Natural killer cell treated with Interleukin-12 subunit alpha and Interleukin-12 subunit beta and Interleukin-15 and Interleukin-18, amount 100 ng/mL, for 72 hours (primary cell): Measurements from ENCODE around the gene LEFTY2. TPM values are rescaled to one million over a fixed set of nuclear protein-coding genes. Genes with fewer than 3 reads are reported as not detected.

Source experiments
- ATAC-seq, 2 donors: fragments of 150-1000 bp; cut with Tn5 transposase in 1 of 2; sonication (Bioruptor Pico), chemical (Tn5 transposase) in 1 of 2; 2 replicates each; pipeline ENCODE4 v1.10.0; 2021
- DNase-seq: peaks from one replicate; pipeline ENCODE4 v3.0.0; 2022; ENCODE audit warnings: low spot score
- H3K27ac Mint-ChIP-seq, 2 donors: 1 replicate in 1 of 2; 2 replicates in 1 of 2; pipeline ENCODE4 v1.8.0; 2022; ENCODE audit warnings: mixed read lengths in 2 of 2, mild to moderate bottlenecking in 1 of 2, moderate library complexity in 1 of 2
- H3K27me3 Mint-ChIP-seq, 2 donors: 1 replicate in 1 of 2; 2 replicates in 1 of 2; pipeline ENCODE4 v1.8.0; 2022; ENCODE audit warnings: mixed read lengths in 2 of 2
- H3K36me3 Mint-ChIP-seq: one replicate; pipeline ENCODE4 v1.8.0; 2022; ENCODE audit warnings: mixed read lengths
- H3K4me1 Mint-ChIP-seq, 2 donors: 1 replicate in 1 of 2; 2 replicates in 1 of 2; pipeline ENCODE4 v1.8.0; 2022; ENCODE audit warnings: low read depth in 2 of 2, mixed read lengths in 2 of 2, mild to moderate bottlenecking in 1 of 2
- H3K4me3 Mint-ChIP-seq: one replicate; pipeline ENCODE4 v1.8.0; 2022; ENCODE audit warnings: mixed read lengths
- H3K9me3 Mint-ChIP-seq: 2 replicates; pipeline ENCODE4 v1.8.0; 2022; ENCODE audit warnings: mixed read lengths
- total RNA-seq, 2 donors: library from RNA; stranded (reverse); gene quantifications; one replicate each; pipeline ENCODE4 v1.2.3, GENCODE V29; 2022

LEFTY2 gene
- total RNA-seq, 2 donors from 2014 or later = not detected

DNA sequence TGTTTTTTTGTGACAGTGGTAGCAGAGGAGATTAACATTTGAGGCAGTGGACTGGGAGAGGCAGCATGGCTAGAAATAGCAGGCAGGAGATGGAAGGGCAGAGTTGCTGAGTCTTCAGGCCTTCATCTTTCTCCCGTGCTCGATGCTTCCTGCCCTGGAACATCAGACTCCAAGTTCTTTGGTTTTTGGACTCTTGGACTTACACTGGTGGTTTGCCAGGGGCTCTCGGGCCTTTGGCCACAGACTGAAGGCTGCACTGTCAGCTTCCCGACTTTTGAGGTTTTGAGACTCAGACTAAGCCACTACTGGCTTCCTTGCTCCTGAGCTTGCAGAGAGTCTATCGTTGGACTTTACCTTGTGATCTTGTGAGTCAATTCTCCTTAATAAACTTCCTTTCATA is 24.2 kb upstream of the LEFTY2 start:
- Mint-ChIP-seq H3K4me1 (peaks cover 0 to 2% of the 10 kb centered on the region in 2 donors), H3K27ac (no peak overlapping the region), H3K27me3 (peaks cover 0 to 2% of the 10 kb centered on the region in 2 donors), H3K4me3 (no peak overlapping the region), H3K36me3 (no peaks in the 10 kb centered on the region), H3K9me3 (no peaks in the 10 kb centered on the region)
- DNase-seq = no peak
- no peak for ATAC-seq

DNA sequence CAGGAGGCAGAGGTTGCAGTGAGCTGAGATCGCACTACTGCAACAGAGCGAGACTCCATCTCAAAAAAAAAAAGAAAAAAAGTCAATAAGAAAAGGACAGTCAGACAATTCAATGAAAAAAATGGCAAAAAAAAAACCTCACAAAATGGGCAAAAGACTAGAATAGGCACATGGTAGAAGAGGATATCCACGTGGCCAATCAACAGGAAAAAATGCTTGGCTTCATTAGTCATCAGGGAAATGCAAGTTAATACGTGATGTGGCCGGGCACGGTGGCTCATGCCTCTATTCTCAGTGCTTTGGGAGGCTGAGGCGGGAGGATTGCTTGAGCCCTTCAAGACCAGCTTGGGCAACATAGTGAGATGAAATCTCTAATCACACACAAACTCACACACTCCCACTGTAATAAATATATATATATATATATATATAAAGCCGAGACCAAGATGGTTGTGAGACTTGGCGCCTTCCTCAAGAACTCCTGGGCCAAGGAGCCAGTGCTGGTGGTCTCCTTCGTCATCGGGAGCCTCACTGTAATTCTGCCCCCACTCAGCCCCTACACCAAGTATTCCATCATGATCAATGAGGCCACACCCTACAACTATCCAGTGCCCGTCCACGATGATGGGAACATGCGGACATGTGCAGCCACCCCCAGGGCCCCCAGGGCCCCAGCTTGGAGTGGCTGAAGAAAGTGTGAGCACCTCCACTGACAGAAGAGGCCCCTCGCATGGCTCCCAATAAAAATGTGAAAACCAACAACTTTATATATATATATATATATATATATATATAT is 22.9 kb upstream of the LEFTY2 start:
- Mint-ChIP-seq H3K36me3 (no peaks in the 10 kb centered on the region), H3K27ac (no peak overlapping the region), H3K4me1 (peaks cover 0 to 2% of the 10 kb centered on the region in 2 donors), H3K9me3 (no peaks in the 10 kb centered on the region), H3K27me3 (peaks cover 0 to 2% of the 10 kb centered on the region in 2 donors), H3K4me3 (no peak overlapping the region)
- DNase-seq (no peak), ATAC-seq (no peak)

DNA sequence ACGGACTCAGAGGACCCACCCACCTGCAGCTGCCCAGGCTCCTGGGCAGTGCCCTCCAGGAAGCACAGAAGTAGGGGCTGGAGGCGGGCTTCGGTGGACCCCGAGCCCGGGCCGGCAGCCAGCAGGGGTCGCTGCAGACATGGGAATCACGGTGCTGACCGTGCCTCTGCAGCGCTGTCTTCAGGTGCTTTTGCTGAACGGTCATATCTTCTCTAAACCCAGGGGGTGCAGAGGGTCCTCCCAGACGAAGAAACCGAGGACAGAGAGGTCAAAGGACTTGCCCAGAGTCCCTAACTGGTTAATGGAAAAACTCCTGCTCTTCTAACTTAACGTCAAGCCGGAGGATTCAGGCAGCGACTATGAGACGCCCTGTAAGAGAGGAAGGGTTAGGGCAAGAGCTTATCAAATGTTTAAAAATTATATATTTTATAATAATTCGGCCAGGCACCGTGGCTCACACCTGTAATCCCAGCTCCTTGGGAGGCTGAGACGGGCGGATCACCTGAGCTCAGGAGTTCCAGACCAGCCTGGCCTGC is 21.5 kb upstream of the LEFTY2 start:
- Mint-ChIP-seq H3K27ac (no peak overlapping the region), H3K9me3 (no peaks in the 10 kb centered on the region), H3K4me3 (no peak overlapping the region), H3K36me3 (no peaks in the 10 kb centered on the region), H3K4me1 (peaks cover 0 to 2% of the 10 kb centered on the region in 2 donors), H3K27me3 (peaks cover 0 to 2% of the 10 kb centered on the region in 2 donors)
- DNase-seq (peak; percentile 70), ATAC-seq (peak; percentile 82 to 83)

DNA sequence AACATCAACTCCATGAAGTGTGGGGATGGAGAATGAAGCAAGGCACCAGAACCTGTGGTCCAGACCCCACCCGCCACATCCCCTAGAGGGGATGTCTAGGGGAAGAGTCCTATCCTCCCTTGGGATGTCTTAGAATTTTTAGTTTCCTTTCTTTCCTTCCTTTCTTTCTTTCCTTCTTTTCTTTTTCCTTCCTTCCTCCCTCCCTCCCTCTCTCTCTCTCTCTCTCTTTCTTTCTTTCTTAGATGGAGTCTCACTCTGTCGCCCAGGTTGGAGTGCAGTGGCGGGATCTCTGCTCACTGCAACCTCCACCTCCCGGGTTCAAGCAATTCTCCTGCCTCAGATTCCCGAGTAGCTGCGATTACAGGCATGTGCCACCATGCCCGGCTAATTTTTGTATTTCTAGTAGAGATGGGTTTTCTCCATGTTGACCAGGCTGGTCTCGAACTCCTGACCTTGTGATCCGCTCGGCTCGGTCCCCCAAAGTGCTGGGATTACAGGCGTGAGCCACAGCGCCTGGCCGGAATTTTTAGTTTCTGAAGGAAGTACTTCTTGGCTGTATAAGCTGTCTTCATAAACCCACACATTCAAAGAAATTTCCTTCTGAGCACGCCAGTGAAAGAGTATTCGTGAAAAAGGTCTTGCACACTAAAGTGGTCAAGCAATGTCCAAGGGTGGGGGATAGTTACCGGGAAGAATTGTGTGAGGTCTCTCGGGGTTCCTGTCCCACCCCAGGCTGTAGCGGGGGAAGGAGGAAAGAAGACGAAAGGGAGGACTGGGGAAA is 20.8 kb upstream of the LEFTY2 start:
- no peak overlapping the region for H3K27ac Mint-ChIP-seq
- DNase-seq = no peak
- no peak for ATAC-seq
- peaks cover 0 to 2% of the 10 kb centered on the region in 2 donors for H3K4me1 Mint-ChIP-seq
- H3K4me3 Mint-ChIP-seq = no peak overlapping the region
- H3K36me3 Mint-ChIP-seq = no peaks in the 10 kb centered on the region
- no peaks in the 10 kb centered on the region for H3K9me3 Mint-ChIP-seq
- peaks cover 0 to 2% of the 10 kb centered on the region in 2 donors for H3K27me3 Mint-ChIP-seq

DNA sequence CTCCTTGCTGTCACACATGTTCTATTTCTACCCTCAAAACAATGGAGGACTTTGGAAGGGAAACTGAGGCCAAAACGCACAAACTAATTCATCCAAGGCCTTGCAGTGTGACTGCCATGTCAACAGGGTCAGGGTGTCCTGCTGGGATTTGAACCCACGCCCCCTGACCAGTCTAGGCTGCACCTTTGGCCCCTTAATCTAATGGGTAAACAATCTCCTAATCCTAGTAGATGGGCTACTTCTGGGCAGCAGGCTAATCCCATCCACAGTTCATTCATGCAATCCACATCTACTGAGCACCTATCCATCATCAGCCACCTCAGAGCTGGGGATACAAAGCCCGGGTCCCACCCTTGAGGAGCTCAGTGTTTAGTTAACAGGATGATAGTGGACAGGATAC is 17.0 kb upstream of the LEFTY2 start:
- Mint-ChIP-seq H3K27me3 (peaks cover 8 to 11% of the 10 kb centered on the region in 2 donors), H3K36me3 (no peaks in the 10 kb centered on the region), H3K4me3 (no peak overlapping the region), H3K27ac (no peak overlapping the region), H3K9me3 (no peaks in the 10 kb centered on the region), H3K4me1 (peaks cover 0 to 2% of the 10 kb centered on the region in 2 donors)
- DNase-seq (peak; percentile 34), ATAC-seq (no peak)

DNA sequence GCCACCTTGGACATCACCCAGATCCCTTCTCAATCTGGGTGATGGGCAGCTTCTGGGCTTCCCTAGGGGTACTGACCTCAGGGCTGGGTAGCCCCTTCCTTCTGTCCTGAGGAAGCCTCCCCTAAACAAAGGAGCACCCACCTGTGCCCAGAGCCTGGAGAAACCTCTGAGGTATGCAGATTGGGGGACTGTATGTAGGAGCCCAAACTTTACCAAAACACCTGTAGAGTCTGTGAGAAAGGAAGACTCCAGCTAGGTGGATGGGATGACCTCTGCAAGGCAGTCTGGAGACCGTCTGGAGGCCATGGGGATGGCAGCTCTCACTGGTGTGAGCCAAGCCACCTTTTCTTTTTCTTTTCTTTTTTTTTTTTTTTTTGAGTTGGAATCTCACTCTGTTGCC is 13.7 kb upstream of the LEFTY2 start:
- Mint-ChIP-seq H3K27me3 (peaks cover 18 to 23% of the 10 kb centered on the region in 2 donors), H3K9me3 (no peaks in the 10 kb centered on the region), H3K4me1 (no peaks in the 10 kb centered on the region)

DNA sequence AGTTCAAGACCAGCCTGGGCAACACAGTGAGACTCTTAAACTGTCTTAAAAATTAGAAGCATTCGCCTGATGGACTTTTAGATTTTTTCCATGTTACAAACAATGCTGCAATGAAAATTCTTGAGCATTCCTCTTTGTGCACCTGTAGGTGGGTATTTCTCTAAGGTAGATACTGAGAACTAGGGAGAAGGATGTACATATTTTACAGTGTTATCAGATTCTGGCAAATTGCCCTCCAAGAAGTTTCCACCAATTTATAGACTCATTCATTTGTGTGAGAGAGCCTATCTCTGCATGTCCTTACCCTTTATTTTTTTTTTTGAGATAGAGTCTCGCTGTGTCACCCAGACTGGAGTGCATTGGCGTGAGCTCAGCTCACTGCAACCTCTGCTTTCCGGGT is 12.3 kb upstream of the LEFTY2 start:
- H3K27me3 Mint-ChIP-seq = peaks cover 20 to 23% of the 10 kb centered on the region in 2 donors

More for the DNA sequence above, 13.7 kb upstream of the LEFTY2 start:
- Mint-ChIP-seq H3K27ac (no peak overlapping the region), H3K36me3 (no peaks in the 10 kb centered on the region), H3K4me3 (no peak overlapping the region)
- DNase-seq = no peak
- ATAC-seq = peak in 1 of 2 donors; percentile 15

DNA sequence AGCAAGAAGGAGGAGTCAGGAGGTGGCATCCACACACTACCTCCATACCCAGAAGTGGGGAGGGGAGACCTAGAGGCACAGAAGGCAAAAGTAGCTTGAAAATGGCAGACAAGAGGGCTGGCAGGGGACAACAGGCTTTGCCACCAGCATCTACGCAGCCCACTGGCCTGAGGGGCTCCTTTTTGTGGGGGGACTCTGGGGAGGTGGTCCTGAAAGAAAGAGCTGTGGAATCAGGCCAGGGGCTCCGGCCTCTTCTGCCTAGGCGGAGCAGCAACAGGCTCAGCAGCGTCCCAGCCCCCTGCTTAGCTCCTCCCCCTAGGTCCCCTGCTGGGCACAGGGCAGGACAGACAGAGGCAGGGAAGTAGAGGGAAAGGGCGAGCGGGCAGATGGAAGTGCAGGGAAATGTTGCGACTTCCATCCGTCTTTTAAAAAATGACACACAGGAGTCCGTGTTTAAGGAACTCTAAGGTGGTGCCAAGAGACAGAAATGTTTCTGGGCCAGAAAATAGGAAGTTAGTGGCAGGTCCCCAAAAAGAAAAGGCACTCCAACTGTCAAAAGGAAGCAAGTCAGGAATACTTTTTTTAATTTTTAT is 10.0 kb upstream of the LEFTY2 start:
- ATAC-seq = no peak
- Mint-ChIP-seq H3K36me3 (no peaks in the 10 kb centered on the region), H3K9me3 (no peaks in the 10 kb centered on the region), H3K4me1 (no peaks in the 10 kb centered on the region), H3K27ac (no peak overlapping the region), H3K27me3 (peaks cover 23 to 29% of the 10 kb centered on the region in 2 donors), H3K4me3 (no peak overlapping the region)
- DNase-seq = no peak

More for the DNA sequence above, 12.3 kb upstream of the LEFTY2 start:
- Mint-ChIP-seq H3K4me1 (no peaks in the 10 kb centered on the region), H3K27ac (no peak overlapping the region), H3K4me3 (no peak overlapping the region), H3K36me3 (no peaks in the 10 kb centered on the region), H3K9me3 (no peaks in the 10 kb centered on the region)
- ATAC-seq = no peak
- DNase-seq = no peak

DNA sequence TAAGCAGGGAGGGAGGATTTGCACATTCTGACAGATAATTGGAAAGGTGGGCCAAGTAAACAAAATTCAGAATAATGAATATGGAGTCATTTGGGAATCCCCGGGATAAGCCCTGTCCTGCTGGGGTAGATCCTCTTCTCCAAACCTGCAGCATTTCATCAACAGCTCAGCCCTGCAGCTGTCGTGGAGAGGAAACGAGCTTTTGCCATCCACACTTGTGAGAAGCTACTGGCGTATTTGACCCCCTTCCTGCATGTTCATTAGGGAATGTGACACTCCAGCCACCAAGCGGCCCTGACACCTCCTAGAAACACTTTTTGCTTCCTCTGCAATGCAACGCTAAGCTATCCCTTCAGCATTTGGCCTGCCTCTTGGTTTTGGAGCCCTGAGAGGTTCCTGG is 8.0 kb upstream of the LEFTY2 start:
- DNase-seq (no peak), ATAC-seq (no peak)
- Mint-ChIP-seq H3K4me1 (peaks cover 11 to 12% of the 10 kb centered on the region in 2 donors), H3K4me3 (no peak overlapping the region), H3K27me3 (peaks cover 20 to 27% of the 10 kb centered on the region in 2 donors), H3K36me3 (no peaks in the 10 kb centered on the region), H3K27ac (no peak overlapping the region), H3K9me3 (no peaks in the 10 kb centered on the region)

DNA sequence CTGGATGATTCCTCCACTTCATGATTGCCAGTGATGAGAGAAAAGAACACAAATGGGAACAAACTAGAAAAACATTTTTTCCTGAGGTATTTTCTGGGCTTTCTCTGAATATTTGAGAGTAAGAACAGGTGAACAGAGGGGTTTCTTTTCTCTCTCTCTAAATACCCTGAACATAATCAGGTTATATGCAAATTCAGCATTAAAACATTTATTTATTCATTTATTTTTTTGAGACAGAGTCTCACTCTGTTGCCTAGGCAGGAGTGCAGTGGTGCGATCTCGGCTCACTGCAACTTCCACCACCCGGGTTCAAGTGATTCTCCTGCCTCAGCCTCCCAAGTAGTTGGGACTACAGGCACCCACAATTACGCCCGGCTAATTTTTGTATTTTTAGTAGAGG is 5.8 kb upstream of the LEFTY2 start:
- Mint-ChIP-seq H3K27me3 (peaks cover 13 to 19% of the 10 kb centered on the region in 2 donors), H3K9me3 (no peaks in the 10 kb centered on the region), H3K4me3 (no peak overlapping the region), H3K27ac (no peak overlapping the region), H3K36me3 (no peaks in the 10 kb centered on the region), H3K4me1 (peaks cover 13 to 17% of the 10 kb centered on the region in 2 donors)
- DNase-seq = no peak
- no peak for ATAC-seq

DNA sequence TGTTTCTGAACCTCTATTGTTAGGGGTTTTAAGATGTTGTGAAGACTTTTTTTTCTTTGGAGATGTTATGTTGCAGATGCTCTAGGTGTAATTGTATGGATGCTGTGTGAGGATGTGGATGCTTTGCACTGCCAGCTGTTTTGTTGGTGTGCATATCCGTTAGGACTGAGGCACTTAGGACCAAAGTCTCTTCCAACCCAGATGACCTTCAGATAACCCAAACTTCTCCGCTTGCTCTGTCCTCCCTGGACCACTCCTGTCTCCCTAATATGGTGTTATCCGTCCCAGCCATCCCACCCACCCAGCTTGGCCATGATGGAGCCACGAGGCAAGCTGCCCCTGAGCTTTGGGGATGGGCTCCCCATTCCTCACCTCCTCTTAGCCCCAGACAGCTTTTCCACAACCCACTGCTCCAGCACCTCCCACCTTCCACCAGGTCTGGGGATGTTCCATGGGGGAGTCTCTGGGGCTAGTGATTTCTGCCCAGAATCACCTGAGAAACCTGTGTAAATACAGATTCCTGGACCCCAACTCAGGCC is 5.1 kb upstream of the LEFTY2 start:
- Mint-ChIP-seq H3K4me1 (peaks cover 13 to 17% of the 10 kb centered on the region in 2 donors), H3K9me3 (no peaks in the 10 kb centered on the region), H3K27me3 (peaks cover 11 to 13% of the 10 kb centered on the region in 2 donors), H3K27ac (peak overlapping the region in 1 of 2 donors; percentile 39), H3K4me3 (no peak overlapping the region), H3K36me3 (no peaks in the 10 kb centered on the region)
- ATAC-seq (no peak), DNase-seq (no peak)

DNA sequence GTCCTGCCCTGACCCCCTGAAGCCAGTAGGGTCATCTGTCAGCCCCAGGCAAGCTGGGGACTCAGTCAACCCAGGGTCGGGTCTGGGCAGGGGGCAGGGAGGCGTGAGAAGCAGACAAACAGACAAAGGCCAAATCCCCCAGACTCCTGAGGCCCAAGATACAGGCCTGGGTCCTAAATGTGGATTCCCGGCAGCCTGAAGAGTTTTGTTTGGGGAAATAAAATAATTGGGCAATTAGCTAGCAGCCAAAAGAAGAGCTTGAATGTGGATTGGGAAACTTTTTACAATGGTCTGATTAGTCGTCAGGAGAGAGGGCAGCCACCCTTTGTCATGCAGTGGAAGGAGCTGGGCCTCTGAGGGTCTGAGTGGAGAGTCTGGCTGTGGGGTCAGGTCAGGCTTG is 4.5 kb upstream of the LEFTY2 start:
- peaks cover 13 to 17% of the 10 kb centered on the region in 2 donors for H3K4me1 Mint-ChIP-seq
- no peaks in the 10 kb centered on the region for H3K9me3 Mint-ChIP-seq
- no peak for DNase-seq
- no peaks in the 10 kb centered on the region for H3K36me3 Mint-ChIP-seq
- H3K4me3 Mint-ChIP-seq = no peak overlapping the region
- H3K27ac Mint-ChIP-seq = peak overlapping the region in 1 of 2 donors; percentile 39
- ATAC-seq = no peak
- H3K27me3 Mint-ChIP-seq = peaks cover 5 to 8% of the 10 kb centered on the region in 2 donors

DNA sequence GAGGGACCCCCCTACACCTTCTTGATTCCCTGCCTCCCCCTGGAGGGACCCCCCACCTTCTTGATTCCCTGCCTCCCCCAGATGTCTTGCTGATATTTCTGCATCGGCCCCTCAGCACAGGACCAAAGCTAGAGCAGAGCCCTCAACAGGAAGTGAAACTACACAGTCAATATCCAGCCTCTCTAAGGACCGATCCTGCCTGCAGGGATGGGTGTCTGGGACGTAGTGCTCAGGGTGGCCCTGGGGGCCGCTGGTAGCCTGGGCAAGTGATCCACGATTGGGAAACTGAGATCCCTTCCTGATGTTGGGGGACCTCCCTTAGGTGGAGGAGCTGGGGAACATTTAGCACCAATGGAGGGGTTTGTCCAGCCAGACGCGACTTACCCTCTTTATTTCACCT is 3.9 kb upstream of the LEFTY2 start:
- H3K9me3 Mint-ChIP-seq = no peaks in the 10 kb centered on the region
- DNase-seq (no peak), ATAC-seq (peak; percentile 52 to 61)
- peaks cover 5 to 6% of the 10 kb centered on the region in 2 donors for H3K27me3 Mint-ChIP-seq
- peaks cover 13 to 17% of the 10 kb centered on the region in 2 donors for H3K4me1 Mint-ChIP-seq
- peak overlapping the region; percentile 28 for H3K4me3 Mint-ChIP-seq
- peak overlapping the region in 1 of 2 donors; percentile 39 for H3K27ac Mint-ChIP-seq
- H3K36me3 Mint-ChIP-seq = no peaks in the 10 kb centered on the region
